HCT116 (cell line): ENCODE data around the gene TAS2R3. TPM values are rescaled to one million over a fixed set of nuclear protein-coding genes. Genes with fewer than 3 reads are reported as not detected.

Experiments used
- ATAC-seq: fragments of 200-7000 bp; cut with Tn5 transposase; 2 replicates; pipeline ENCODE4 v1.9.1; 2020; ENCODE audit warnings: mild to moderate bottlenecking, moderate library complexity
- BruUV-seq: library from RNA; stranded (reverse); fragments of 400-500 nt; replicated peaks from 2 replicates; lab custom pipeline; 2021; lab: Mats Ljungman, UMichigan
- CTCF ChIA-PET: fragments of 300-600 bp; sonication (Branson Sonifier 250); formaldehyde crosslinking; loops from one replicate; lab custom pipeline; 2021; ENCODE audit warnings: antibody characterized with exemption; lab: Charles Lee
- POLR2A ChIA-PET: fragments of 300-600, 350-600 bp; sonication (Branson Sonifier 250); formaldehyde crosslinking; loops from one replicate; lab custom pipeline; 2021; ENCODE audit warnings: antibody characterized with exemption; lab: Charles Lee
- RAD21 ChIA-PET, 2 experiments: fragments of 300-600 bp; sonication (Branson Sonifier 250); formaldehyde crosslinking; loops; one replicate each; lab custom pipeline; 2023; ENCODE audit warnings: low total read pairs in 2 of 2; ENCODE audit not compliant: uncharacterized antibody in 2 of 2, unreplicated experiment in 2 of 2, low non-redundant PET in 1 of 2; lab: Charles Lee
- DNase-seq: peaks from one replicate; pipeline ENCODE4 v3.0.0-alpha.2; 2010; ENCODE audit warnings: low read depth, low spot score
- H2AFZ ChIP-seq: fragments of 200-600 bp; shearing (Covaris generic), sonication (generic); 2 replicates; pipeline ENCODE4 v1.6.1; 2017; ENCODE audit warnings: low read depth, mixed run types, mixed read lengths, antibody characterized with exemption, low read length; ENCODE audit not compliant: poor library complexity, severe bottlenecking
- H3K27ac ChIP-seq: 2 replicates; pipeline ENCODE4 v1.5.1; 2012; ENCODE audit warnings: low read depth, low read length
- H3K27me3 ChIP-seq: fragments of 200-600 bp; sonication (generic); 2 replicates; pipeline ENCODE4 v1.6.1; 2016; ENCODE audit warnings: mixed run types, low read length, mixed read lengths; ENCODE audit not compliant: insufficient read depth
- H3K36me3 ChIP-seq, 2 experiments: fragments of 200-500 bp in 1 of 2; fragments of 200-600 bp in 1 of 2; sonication (Bioruptor generic) in 1 of 2; sonication (generic) in 1 of 2; 2 replicates each; pipeline versions ENCODE4 v1.5.1 to v1.6.1; 2014 to 2016; ENCODE audit warnings: low read length in 2 of 2, inconsistent platforms in 1 of 2, mixed read lengths in 1 of 2, mixed run types in 1 of 2; ENCODE audit not compliant: insufficient read depth in 2 of 2, control insufficient read depth in 1 of 2
- H3K4me1 ChIP-seq, 2 experiments: fragments of 200-600 bp in 1 of 2; sonication (generic) in 1 of 2; 2 replicates each; pipeline versions ENCODE4 v1.5.1 to v1.6.1; 2012 to 2017; ENCODE audit warnings: low read length in 2 of 2, inconsistent platforms in 1 of 2, mild to moderate bottlenecking in 1 of 2, mixed read lengths in 1 of 2, mixed run types in 1 of 2, moderate library complexity in 1 of 2; ENCODE audit not compliant: insufficient read depth in 2 of 2, control insufficient read depth in 1 of 2
- H3K4me2 ChIP-seq: fragments of 200-600 bp; sonication (generic); 2 replicates; pipeline ENCODE4 v1.6.1; 2017; ENCODE audit warnings: mixed run types, low read length, mixed read lengths
- H3K4me3 ChIP-seq, 2 experiments: fragments of 200-600 bp in 1 of 2; sonication (generic) in 1 of 2; replicated peaks in 1 of 2; 2 replicates each; pipeline ENCODE4 v1.5.1; 2011 to 2016; ENCODE audit warnings: low read length in 2 of 2, control low read depth in 1 of 2, low read depth in 1 of 2, mild to moderate bottlenecking in 1 of 2, mixed read lengths in 1 of 2, mixed run types in 1 of 2
- H3K79me2 ChIP-seq: fragments of 200-600 bp; sonication (generic); 2 replicates; pipeline ENCODE4 v1.6.1; 2017; ENCODE audit warnings: mild to moderate bottlenecking, mixed run types, low read length, moderate library complexity, mixed read lengths; ENCODE audit not compliant: insufficient read depth
- H3K9ac ChIP-seq: fragments of 200-600 bp; sonication (generic); 2 replicates; pipeline ENCODE4 v1.6.1; 2016; ENCODE audit warnings: low read length, mixed read lengths
- H3K9me2 ChIP-seq: fragments of 200-600 bp; sonication (generic), shearing (Covaris generic); 2 replicates; pipeline ENCODE4 v1.6.1; 2017; ENCODE audit warnings: mixed run types, mild to moderate bottlenecking, moderate library complexity; ENCODE audit not compliant: insufficient read depth
- H3K9me3 ChIP-seq, 2 experiments: fragments of 200-500 bp in 1 of 2; fragments of 200-600 bp in 1 of 2; sonication (Bioruptor generic) in 1 of 2; sonication (generic) in 1 of 2; 2 replicates each; pipeline ENCODE4 v1.6.1; 2014 to 2017; ENCODE audit warnings: low read length in 2 of 2, mixed read lengths in 2 of 2, inconsistent platforms in 1 of 2, low read depth in 1 of 2, mild to moderate bottlenecking in 1 of 2, mixed run types in 1 of 2, moderate library complexity in 1 of 2; ENCODE audit not compliant: control insufficient read depth in 1 of 2, insufficient read depth in 1 of 2
- H4K20me1 ChIP-seq: fragments of 200-600 bp; sonication (generic), shearing (Covaris generic); 2 replicates; pipeline ENCODE4 v1.6.1; 2017; ENCODE audit warnings: mixed run types, mild to moderate bottlenecking, moderate library complexity; ENCODE audit not compliant: insufficient read depth
- ELF1 ChIP-seq: IDR thresholded peaks from 2 replicates; pipeline ENCODE4 v1.6.1; 2012; ENCODE audit warnings: low read depth, borderline replicate concordance
- EZH2phosphoT487 ChIP-seq: fragments of 200-600 bp; IDR thresholded peaks from 2 replicates; pipeline ENCODE4 v1.6.1; 2018; ENCODE audit warnings: antibody characterized with exemption, borderline replicate concordance
- JUND ChIP-seq: IDR thresholded peaks from 2 replicates; pipeline ENCODE4 v1.6.1; 2012
- RAD21 ChIP-seq: IDR thresholded peaks from 2 replicates; pipeline ENCODE4 v1.6.1; 2012; ENCODE audit warnings: low read depth, mild to moderate bottlenecking
- SIN3A ChIP-seq: IDR thresholded peaks from 2 replicates; pipeline ENCODE4 v1.6.1; 2012; ENCODE audit warnings: low read depth
- SP1 ChIP-seq: IDR thresholded peaks from 2 replicates; pipeline ENCODE4 v1.6.1; 2012; ENCODE audit warnings: low read depth
- intact Hi-C: fragments of 100-400 bp; cut with micrococcal nuclease; formaldehyde crosslinking; loops from 2 replicates; pipeline ENCODE4 v1.10.0; 2022
- total RNA-seq: library from RNA; stranded (reverse); gene quantifications from one replicate; pipeline ENCODE4 v1.2.1, GENCODE V29; 2021; ENCODE audit not compliant: unreplicated experiment
- TF ChIP-seq, protein P1 (sequence below): IDR thresholded peaks from 2 replicates; pipeline ENCODE4 v1.6.1; 2012

TAS2R3 gene
- total RNA-seq, 1 experiment from 2014 or later: 1.4 TPM

DNA sequence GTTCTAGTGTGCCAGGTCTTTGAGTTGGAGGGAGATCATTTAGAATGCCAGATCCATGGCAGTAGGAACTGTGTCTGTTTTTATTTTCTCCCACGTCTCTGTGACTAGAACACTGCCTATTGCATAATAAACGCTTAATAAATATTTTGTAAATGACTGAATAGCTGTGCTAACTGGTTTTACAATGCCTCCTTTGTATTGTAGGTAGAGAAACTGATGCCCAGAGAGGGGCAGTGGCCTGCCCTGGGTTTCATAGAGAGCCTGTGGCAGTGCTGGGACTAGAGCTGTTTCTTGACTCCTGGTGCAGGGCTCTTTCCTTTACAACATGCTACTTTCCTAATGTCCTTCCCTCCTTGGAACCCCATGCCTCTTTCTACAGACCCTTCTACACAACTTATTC, 28.6 kb downstream of the TAS2R3 start:
- TF ChIP-seq ELF1 (no peak), SP1 (no peak), JUND (no peak), RAD21 (no peak), SIN3A (no peak), EZH2phosphoT487 (no peak)
- TF ChIP-seq, protein P1, sequence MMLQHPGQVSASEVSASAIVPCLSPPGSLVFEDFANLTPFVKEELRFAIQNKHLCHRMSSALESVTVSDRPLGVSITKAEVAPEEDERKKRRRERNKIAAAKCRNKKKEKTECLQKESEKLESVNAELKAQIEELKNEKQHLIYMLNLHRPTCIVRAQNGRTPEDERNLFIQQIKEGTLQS: no peak
- TF ChIP-seq, all 23 proteins: peak for 0
- Histone ChIP-seq H3K9ac (no peak overlapping the region), H3K4me1 (no peaks in the 10 kb centered on the region), H3K4me3 (no peak overlapping the region), H2AFZ (no peak overlapping the region), H3K36me3 (0 out of 4 replicates have a peak, but pooled peaks cover 2 to 3% of the 10 kb centered on the region in 2 experiments), H3K9me3 (no peaks in the 10 kb centered on the region), H3K27me3 (no peaks in the 10 kb centered on the region), H3K4me2 (no peak overlapping the region), H4K20me1 (no peaks in the 10 kb centered on the region), H3K9me2 (no peaks in the 10 kb centered on the region), H3K27ac (no peak overlapping the region), H3K79me2 (no peaks in the 10 kb centered on the region)
- RAD21 ChIA-PET: no interaction called here
- DNase-seq: no peak
- BruUV-seq: no TSS peak
- CTCF ChIA-PET: no interaction called here
- POLR2A ChIA-PET: no interaction called here
- no peak for ATAC-seq
- intact Hi-C loops: no loop called here

Other genes with a start within 250 kb of the TAS2R3 start
- 36.3 TPM for gene AGK, start 212.7 kb upstream of the TAS2R3 start, total RNA-seq
- gene DENND11, start 61.9 kb upstream of the TAS2R3 start, total RNA-seq: 23.4 TPM
- not detected for gene WEE2, start 55.7 kb upstream of the TAS2R3 start, total RNA-seq
- 171 TPM for gene SSBP1, start 25.7 kb upstream of the TAS2R3 start, total RNA-seq
- gene TAS2R4, start 12.6 kb downstream of the TAS2R3 start, total RNA-seq: 1.2 TPM
- gene TAS2R5, start 26.1 kb downstream of the TAS2R3 start, total RNA-seq: 1.7 TPM
- not detected for gene PRSS37, start 77.4 kb downstream of the TAS2R3 start, total RNA-seq
- gene OR9A4, start 152.3 kb downstream of the TAS2R3 start, total RNA-seq: not detected
- gene CLEC5A, start 182.9 kb downstream of the TAS2R3 start, total RNA-seq: 0.32 TPM
- not detected for gene TAS2R38, start 209.7 kb downstream of the TAS2R3 start, total RNA-seq
- 0.42 TPM for gene MGAM, start 231.8 kb downstream of the TAS2R3 start, total RNA-seq